ENCODE data around the gene HACD4.

HACD4 gene

GRCh38 chr9:20997503-20998076 is 33.9 kb downstream of the HACD4 start:
- Histone ChIP-seq H3K9me3 (no peaks in the 10 kb centered on the region), H3K36me3 (replicated peaks) (no peaks in the 10 kb centered on the region), H3K27me3 (ENCODE audit: low read depth) (no peaks in the 10 kb centered on the region), H3K4me3 (no peak overlapping the region), H3K4me1 (no peaks in the 10 kb centered on the region)
- in situ Hi-C loops (cut with MboI; ENCODE audit: low sequenced_read_pairs), result no loop called here
- DNase-seq (ENCODE audit: low spot score in 2 of 2), result no peak

GRCh38 chr9:20996809-20997208 is 34.6 kb downstream of the HACD4 start:
- Histone ChIP-seq H3K4me3 (no peak overlapping the region), H3K27me3 (ENCODE audit: low read depth) (no peaks in the 10 kb centered on the region), H3K4me1 (no peaks in the 10 kb centered on the region), H3K36me3 (replicated peaks) (no peaks in the 10 kb centered on the region), H3K9me3 (no peaks in the 10 kb centered on the region)
- in situ Hi-C loops (cut with MboI; ENCODE audit: low sequenced_read_pairs), result no loop called here
- no peak for DNase-seq (ENCODE audit: low spot score in 2 of 2)

- Histone ChIP-seq H3K9me3 (no peaks in the 10 kb centered on the region), H3K4me3 (no peak overlapping the region), H3K4me1 (no peaks in the 10 kb centered on the region), H3K27me3 (ENCODE audit: low read depth) (no peaks in the 10 kb centered on the region), H3K36me3 (replicated peaks) (no peaks in the 10 kb centered on the region)
- DNase-seq (ENCODE audit: low spot score in 2 of 2), result no peak
- in situ Hi-C loops (cut with MboI; ENCODE audit: low sequenced_read_pairs), result no loop called here
Observed at GRCh38 chr9:20995616-20996015, 35.8 kb downstream of the HACD4 start.

- no peaks in the 10 kb centered on the region for H3K36me3 ChIP-seq (replicated peaks)
- no peak overlapping the region for H3K4me3 ChIP-seq
- in situ Hi-C loops (cut with MboI; ENCODE audit: low sequenced_read_pairs), result no loop called here
- no peak for DNase-seq (ENCODE audit: low spot score in 2 of 2)
- no peaks in the 10 kb centered on the region for H3K4me1 ChIP-seq
- no peaks in the 10 kb centered on the region for H3K27me3 ChIP-seq (ENCODE audit: low read depth)
- H3K9me3 ChIP-seq, result no peaks in the 10 kb centered on the region
Observed at GRCh38 chr9:20994486-20994885, 37.0 kb downstream of the HACD4 start.

- DNase-seq (ENCODE audit: low spot score in 2 of 2), result no peak
- H3K4me1 ChIP-seq, result no peaks in the 10 kb centered on the region
- no peaks in the 10 kb centered on the region for H3K36me3 ChIP-seq (replicated peaks)
- H3K4me3 ChIP-seq, result no peak overlapping the region
- H3K27me3 ChIP-seq (ENCODE audit: low read depth), result no peaks in the 10 kb centered on the region
- in situ Hi-C loops (cut with MboI; ENCODE audit: low sequenced_read_pairs), result no loop called here
- H3K9me3 ChIP-seq, result no peaks in the 10 kb centered on the region
Observed at GRCh38 chr9:20990867-20991266, 40.6 kb downstream of the HACD4 start.

GRCh38 chr9:20989923-20990341 is 41.5 kb downstream of the HACD4 start:
- in situ Hi-C loops (cut with MboI; ENCODE audit: low sequenced_read_pairs), result no loop called here
- Histone ChIP-seq H3K9me3 (no peaks in the 10 kb centered on the region), H3K36me3 (replicated peaks) (no peaks in the 10 kb centered on the region), H3K4me1 (no peaks in the 10 kb centered on the region), H3K27me3 (ENCODE audit: low read depth) (no peaks in the 10 kb centered on the region), H3K4me3 (no peak overlapping the region)
- no peak for DNase-seq (ENCODE audit: low spot score in 2 of 2)

- in situ Hi-C loops (cut with MboI; ENCODE audit: low sequenced_read_pairs), result no loop called here
- Histone ChIP-seq H3K4me1 (no peaks in the 10 kb centered on the region), H3K27me3 (ENCODE audit: low read depth) (no peaks in the 10 kb centered on the region), H3K4me3 (no peak overlapping the region), H3K9me3 (no peaks in the 10 kb centered on the region), H3K36me3 (replicated peaks) (no peaks in the 10 kb centered on the region)
- DNase-seq (ENCODE audit: low spot score in 2 of 2), result no peak
Observed at GRCh38 chr9:20988671-20989315, 42.6 kb downstream of the HACD4 start.

- in situ Hi-C loops (cut with MboI; ENCODE audit: low sequenced_read_pairs), result no loop called here
- Histone ChIP-seq H3K9me3 (no peaks in the 10 kb centered on the region), H3K4me3 (no peak overlapping the region), H3K36me3 (replicated peaks) (no peaks in the 10 kb centered on the region), H3K4me1 (no peaks in the 10 kb centered on the region), H3K27me3 (ENCODE audit: low read depth) (no peaks in the 10 kb centered on the region)
- DNase-seq (ENCODE audit: low spot score in 2 of 2), result no peak
Observed at GRCh38 chr9:20988061-20988460, 43.4 kb downstream of the HACD4 start.

GRCh38 chr9:20987521-20987920 is 43.9 kb downstream of the HACD4 start:
- in situ Hi-C loops (cut with MboI; ENCODE audit: low sequenced_read_pairs), result no loop called here
- no peaks in the 10 kb centered on the region for H3K27me3 ChIP-seq (ENCODE audit: low read depth)
- no peaks in the 10 kb centered on the region for H3K36me3 ChIP-seq (replicated peaks)
- no peaks in the 10 kb centered on the region for H3K4me1 ChIP-seq
- DNase-seq (ENCODE audit: low spot score in 2 of 2), result no peak
- H3K9me3 ChIP-seq, result no peaks in the 10 kb centered on the region
- H3K4me3 ChIP-seq, result no peak overlapping the region

- no peaks in the 10 kb centered on the region for H3K27me3 ChIP-seq (ENCODE audit: low read depth)
- H3K36me3 ChIP-seq (replicated peaks), result no peaks in the 10 kb centered on the region
- in situ Hi-C loops (cut with MboI; ENCODE audit: low sequenced_read_pairs), result no loop called here
- H3K4me1 ChIP-seq, result no peaks in the 10 kb centered on the region
- DNase-seq (ENCODE audit: low spot score in 2 of 2), result no peak
- H3K9me3 ChIP-seq, result no peaks in the 10 kb centered on the region
- no peak overlapping the region for H3K4me3 ChIP-seq
Observed at GRCh38 chr9:20985851-20986600, 45.4 kb downstream of the HACD4 start.

- Histone ChIP-seq H3K27me3 (ENCODE audit: low read depth) (no peaks in the 10 kb centered on the region), H3K36me3 (replicated peaks) (no peaks in the 10 kb centered on the region), H3K9me3 (no peaks in the 10 kb centered on the region), H3K4me1 (no peaks in the 10 kb centered on the region), H3K4me3 (no peak overlapping the region)
- in situ Hi-C loops (cut with MboI; ENCODE audit: low sequenced_read_pairs), result no loop called here
- DNase-seq (ENCODE audit: low spot score in 2 of 2), result no peak
Observed at GRCh38 chr9:20984506-20984905, 46.9 kb downstream of the HACD4 start.

GRCh38 chr9:20981486-20981885 is 50.0 kb downstream of the HACD4 start:
- in situ Hi-C loops (cut with MboI; ENCODE audit: low sequenced_read_pairs), result no loop called here
- Histone ChIP-seq H3K4me1 (no peaks in the 10 kb centered on the region), H3K4me3 (no peak overlapping the region), H3K9me3 (no peaks in the 10 kb centered on the region), H3K36me3 (replicated peaks) (peaks cover 3% of the 10 kb centered on the region; the same call in 1 of the 2 replicates), H3K27me3 (ENCODE audit: low read depth) (no peaks in the 10 kb centered on the region)
- no peak for DNase-seq (ENCODE audit: low spot score in 2 of 2)

- H3K4me1 ChIP-seq, result no peaks in the 10 kb centered on the region
- no peak overlapping the region for H3K4me3 ChIP-seq
- H3K27me3 ChIP-seq (ENCODE audit: low read depth), result no peaks in the 10 kb centered on the region
- no peaks in the 10 kb centered on the region for H3K9me3 ChIP-seq
- no peak for DNase-seq (ENCODE audit: low spot score in 2 of 2)
- H3K36me3 ChIP-seq (replicated peaks), result peaks cover 6% of the 10 kb centered on the region; the same call in 1 of the 2 replicates
- in situ Hi-C loops (cut with MboI; ENCODE audit: low sequenced_read_pairs), result no loop called here
Observed at GRCh38 chr9:20980832-20981455, 50.5 kb downstream of the HACD4 start.

GRCh38 chr9:20978249-20978648 is 53.2 kb downstream of the HACD4 start:
- in situ Hi-C loops (cut with MboI; ENCODE audit: low sequenced_read_pairs), result no loop called here
- no peak for DNase-seq (ENCODE audit: low spot score in 2 of 2)
- Histone ChIP-seq H3K36me3 (replicated peaks) (peaks cover 6% of the 10 kb centered on the region; the same call in 1 of the 2 replicates), H3K4me3 (no peak overlapping the region), H3K4me1 (no peaks in the 10 kb centered on the region), H3K27me3 (ENCODE audit: low read depth) (no peaks in the 10 kb centered on the region), H3K9me3 (no peaks in the 10 kb centered on the region)
